T-helper 1 cell treated with Interleukin-12 subunit alpha and Interleukin-12 subunit beta and Interleukin-4 antibody, amounts not matched to agents 30 μg/mL and 1 μg/mL, for 36 hours (primary cell): ENCODE results near the gene ARFGAP2.
"Not testable (repeated sequence)": the region's sequence is repeated elsewhere in the genome, so short reads cannot be mapped to it uniquely, and the experiment has no call there.

Experiments
- H3K27ac Mint-ChIP-seq: one replicate; pipeline ENCODE4 v1.8.0; 2021; ENCODE audit warnings: mild to moderate bottlenecking, mixed read lengths
- H3K27me3 Mint-ChIP-seq: one replicate; pipeline ENCODE4 v1.8.0; 2021; ENCODE audit warnings: low read depth, mixed read lengths
- H3K36me3 Mint-ChIP-seq: one replicate; pipeline ENCODE4 v1.8.0; 2021; ENCODE audit warnings: low read depth, mixed read lengths
- H3K4me1 Mint-ChIP-seq: one replicate; pipeline ENCODE4 v1.8.0; 2021; ENCODE audit warnings: low read depth, mixed read lengths
- H3K4me3 Mint-ChIP-seq: one replicate; pipeline ENCODE4 v1.8.0; 2021; ENCODE audit warnings: mild to moderate bottlenecking, moderate library complexity, mixed read lengths
- H3K9me3 Mint-ChIP-seq: one replicate; pipeline ENCODE4 v1.8.0; 2021; ENCODE audit warnings: mixed read lengths

The ARFGAP2 gene

DNA sequence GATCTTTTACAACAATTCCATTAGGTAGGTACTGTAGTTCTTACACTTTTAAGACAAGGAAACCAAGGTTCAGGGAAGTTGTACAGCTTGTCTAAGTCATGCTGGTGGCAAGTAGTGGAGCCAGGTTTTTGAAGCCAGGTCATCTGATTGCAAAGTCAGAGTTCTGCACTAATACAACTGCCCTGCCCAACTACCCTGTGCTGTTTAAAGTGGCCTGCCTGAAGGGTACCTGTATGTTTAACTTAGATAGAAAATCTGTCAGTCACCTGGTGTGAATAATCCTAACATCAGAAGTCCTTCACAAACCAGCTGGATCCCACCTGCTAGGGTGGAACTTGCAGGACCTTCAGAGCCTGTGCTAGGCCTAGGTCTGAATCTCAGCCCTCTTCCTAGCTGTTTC, 44.2 kb downstream of the ARFGAP2 start:
- no peak overlapping the region for H3K27ac Mint-ChIP-seq

DNA sequence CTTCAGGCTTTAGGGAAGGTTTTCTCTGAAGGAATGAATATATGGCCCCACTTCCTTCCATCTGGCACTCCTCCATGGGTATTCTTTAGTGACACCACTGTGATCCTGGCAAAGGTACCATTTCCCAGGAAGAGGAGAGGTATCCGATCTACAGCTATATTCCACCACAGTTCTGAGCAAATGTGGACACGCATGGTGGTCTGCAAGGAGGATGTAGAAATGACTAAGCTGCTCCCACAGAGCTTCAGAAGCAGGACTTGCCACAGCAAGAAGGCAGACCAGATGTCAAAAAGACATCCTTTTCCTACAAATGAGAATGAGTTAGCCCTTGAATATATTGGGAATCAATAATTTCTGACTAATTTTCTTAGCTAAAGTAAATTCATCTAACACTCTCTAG, 45.5 kb downstream of the ARFGAP2 start:
- no peaks in the 10 kb centered on the region for H3K9me3 Mint-ChIP-seq
- H3K4me3 Mint-ChIP-seq, result no peak overlapping the region
- no peaks in the 10 kb centered on the region for H3K4me1 Mint-ChIP-seq
- peaks cover 6% of the 10 kb centered on the region for H3K27me3 Mint-ChIP-seq
- H3K27ac Mint-ChIP-seq, result no peak overlapping the region
- no peaks in the 10 kb centered on the region for H3K36me3 Mint-ChIP-seq

More for the DNA sequence above, 44.2 kb downstream of the ARFGAP2 start:
- H3K36me3 Mint-ChIP-seq, result no peaks in the 10 kb centered on the region
- no peaks in the 10 kb centered on the region for H3K9me3 Mint-ChIP-seq
- H3K27me3 Mint-ChIP-seq, result peaks cover 6% of the 10 kb centered on the region
- H3K4me1 Mint-ChIP-seq, result no peaks in the 10 kb centered on the region
- no peak overlapping the region for H3K4me3 Mint-ChIP-seq

DNA sequence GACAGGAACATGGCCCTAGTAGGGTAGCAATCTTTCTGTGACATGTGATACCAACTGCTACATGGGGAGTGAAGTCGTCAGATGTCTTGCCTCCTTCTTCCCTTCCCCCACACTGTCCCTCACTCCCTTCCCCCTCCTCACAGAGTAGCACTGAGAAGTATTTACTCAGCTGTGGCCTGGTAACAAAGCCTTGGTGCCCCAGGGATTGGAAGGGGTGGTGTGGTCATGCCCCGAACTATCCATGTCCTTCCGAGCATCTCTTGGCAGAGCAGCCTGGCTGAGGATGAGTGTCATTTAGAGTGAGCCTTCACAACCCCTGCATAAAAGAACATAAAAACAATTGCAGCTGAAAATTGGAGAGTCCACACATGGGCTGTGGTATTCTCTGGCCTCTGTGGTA, 46.1 kb downstream of the ARFGAP2 start:
- H3K27ac Mint-ChIP-seq, result no peak overlapping the region
- no peaks in the 10 kb centered on the region for H3K4me1 Mint-ChIP-seq
- no peaks in the 10 kb centered on the region for H3K9me3 Mint-ChIP-seq
- H3K27me3 Mint-ChIP-seq, result peaks cover 4% of the 10 kb centered on the region
- H3K4me3 Mint-ChIP-seq, result no peak overlapping the region
- no peaks in the 10 kb centered on the region for H3K36me3 Mint-ChIP-seq

DNA sequence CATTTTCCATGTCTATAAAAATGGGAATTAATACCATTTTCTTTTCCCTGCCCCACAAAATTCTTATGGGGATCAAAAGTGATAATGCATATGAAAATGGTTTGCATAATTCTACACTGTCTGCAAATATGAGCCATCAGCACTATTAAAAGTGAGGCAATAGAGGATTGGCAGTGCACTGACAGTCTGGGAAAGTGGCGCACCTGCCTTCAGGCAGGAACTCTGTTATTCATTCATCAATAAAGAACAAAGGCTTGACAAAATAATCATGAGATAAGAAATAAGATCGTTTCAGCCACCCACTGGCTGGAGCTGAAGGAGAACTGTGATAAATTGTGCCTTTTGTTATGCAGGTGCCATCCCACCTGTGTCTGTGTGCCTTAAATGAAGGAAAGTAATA, 49.5 kb downstream of the ARFGAP2 start:
- no peak overlapping the region for H3K4me3 Mint-ChIP-seq
- no peaks in the 10 kb centered on the region for H3K36me3 Mint-ChIP-seq
- H3K27me3 Mint-ChIP-seq, result no peaks in the 10 kb centered on the region
- H3K9me3 Mint-ChIP-seq, result no peaks in the 10 kb centered on the region
- H3K27ac Mint-ChIP-seq, result no peak overlapping the region
- no peaks in the 10 kb centered on the region for H3K4me1 Mint-ChIP-seq

DNA sequence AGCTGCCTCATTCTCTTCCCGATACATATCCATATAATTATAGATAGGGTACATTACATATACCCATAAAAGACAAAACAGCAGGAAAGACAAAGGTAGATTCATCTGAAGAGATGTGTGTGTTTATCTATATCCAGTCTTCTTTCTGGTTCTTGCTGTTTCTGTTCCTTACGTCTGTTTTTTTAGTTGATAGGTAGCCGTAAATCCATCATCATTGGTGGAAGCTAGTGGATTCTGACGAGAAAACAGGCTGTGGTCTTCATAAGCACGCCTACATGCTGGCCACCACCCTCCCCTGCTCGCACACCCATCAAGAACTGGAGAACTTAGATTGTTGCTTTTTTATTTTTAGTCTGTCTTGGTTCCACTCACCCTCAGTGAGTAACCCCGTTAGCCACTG, 51.6 kb downstream of the ARFGAP2 start:
- H3K27me3 Mint-ChIP-seq, result no peaks in the 10 kb centered on the region
- no peaks in the 10 kb centered on the region for H3K9me3 Mint-ChIP-seq

DNA sequence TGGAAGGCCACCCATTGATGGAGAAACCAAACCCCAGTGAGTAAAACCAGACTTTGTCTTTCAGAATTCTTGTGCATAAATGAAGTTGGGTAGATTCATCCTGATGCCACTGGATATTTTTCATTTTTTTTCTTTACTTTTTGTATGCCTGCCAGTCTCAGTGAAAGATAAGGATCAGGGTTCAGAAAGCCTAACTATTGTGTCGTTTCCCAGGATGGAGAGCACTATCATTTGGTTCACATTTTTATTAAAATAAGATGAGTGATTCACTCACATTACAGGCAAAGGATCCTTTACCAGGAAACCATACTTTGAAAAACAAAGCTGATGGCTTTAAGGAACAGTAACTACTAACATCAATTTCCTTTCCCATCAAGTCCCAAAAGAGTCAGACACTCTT, 52.0 kb downstream of the ARFGAP2 start:
- Mint-ChIP-seq H3K36me3 (no peaks in the 10 kb centered on the region), H3K27ac (no peak overlapping the region), H3K4me1 (no peaks in the 10 kb centered on the region)

More for the DNA sequence above, 51.6 kb downstream of the ARFGAP2 start:
- no peaks in the 10 kb centered on the region for H3K36me3 Mint-ChIP-seq
- no peaks in the 10 kb centered on the region for H3K4me1 Mint-ChIP-seq
- H3K27ac Mint-ChIP-seq, result no peak overlapping the region
- no peak overlapping the region for H3K4me3 Mint-ChIP-seq

DNA sequence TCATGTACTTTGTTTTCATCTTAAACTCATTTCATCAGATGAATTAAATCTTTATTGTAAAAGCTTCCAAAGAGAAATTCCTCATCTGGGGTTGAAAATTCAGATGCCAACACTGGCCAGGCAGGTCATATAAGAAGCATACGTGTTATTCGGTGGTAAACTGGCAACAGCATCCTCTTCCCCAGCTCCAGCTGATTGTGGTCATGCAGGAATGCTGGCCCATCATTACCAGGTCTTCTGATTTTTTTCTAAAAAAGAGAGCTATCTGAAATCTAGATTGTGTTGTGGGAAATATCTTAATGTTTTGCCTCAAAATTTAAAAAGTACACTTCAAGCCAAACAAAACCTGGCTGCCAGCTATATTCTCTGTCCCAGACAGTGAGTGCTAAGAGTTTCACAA, 53.6 kb downstream of the ARFGAP2 start:
- H3K36me3 Mint-ChIP-seq, result no peaks in the 10 kb centered on the region
- no peaks in the 10 kb centered on the region for H3K4me1 Mint-ChIP-seq
- H3K27ac Mint-ChIP-seq, result no peak overlapping the region
- no peaks in the 10 kb centered on the region for H3K27me3 Mint-ChIP-seq
- no peaks in the 10 kb centered on the region for H3K9me3 Mint-ChIP-seq
- no peak overlapping the region for H3K4me3 Mint-ChIP-seq

More for the DNA sequence above, 52.0 kb downstream of the ARFGAP2 start:
- H3K27me3 Mint-ChIP-seq, result no peaks in the 10 kb centered on the region
- no peak overlapping the region for H3K4me3 Mint-ChIP-seq
- no peaks in the 10 kb centered on the region for H3K9me3 Mint-ChIP-seq

DNA sequence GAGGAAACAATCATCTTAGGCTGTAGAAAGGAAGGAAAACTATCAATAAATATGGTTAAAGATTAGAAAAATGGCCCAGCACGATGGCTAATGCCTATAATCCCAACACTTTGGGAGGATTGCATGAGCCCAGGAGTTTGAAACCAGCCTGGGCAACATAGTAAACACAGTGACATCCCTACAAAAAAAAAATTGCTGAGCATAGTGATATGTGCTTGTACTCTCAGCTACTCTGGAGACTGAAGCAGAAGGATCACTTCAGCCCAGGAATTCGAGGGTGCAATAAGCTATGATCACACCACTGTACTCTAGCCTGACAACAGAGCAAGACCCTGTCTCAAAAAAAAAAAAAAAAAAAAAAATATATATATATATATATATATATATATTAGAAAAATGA, 54.9 kb downstream of the ARFGAP2 start:
- H3K4me1 Mint-ChIP-seq, result no peaks in the 10 kb centered on the region
- H3K9me3 Mint-ChIP-seq, result no peaks in the 10 kb centered on the region
- H3K27ac Mint-ChIP-seq, result no peak overlapping the region
- H3K27me3 Mint-ChIP-seq, result no peaks in the 10 kb centered on the region
- no peaks in the 10 kb centered on the region for H3K36me3 Mint-ChIP-seq
- no peak overlapping the region for H3K4me3 Mint-ChIP-seq

DNA sequence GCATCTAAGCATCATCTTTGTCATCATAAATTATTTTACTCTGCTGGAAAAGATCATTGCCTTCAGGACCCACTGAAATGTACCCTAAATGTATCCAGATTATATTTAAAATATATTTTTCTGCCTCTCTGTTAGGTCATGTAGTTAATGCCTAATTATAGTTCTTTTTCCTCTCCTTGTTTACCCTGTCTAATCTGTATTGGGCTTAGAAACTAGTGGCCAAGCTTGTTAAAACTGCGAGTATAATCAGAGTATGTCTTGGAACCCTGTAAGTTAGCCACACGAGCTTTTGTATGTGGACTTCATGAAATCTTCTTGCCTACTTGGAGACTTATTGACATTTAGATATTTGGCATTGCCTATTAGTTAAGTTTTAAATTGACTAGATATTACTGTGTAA, 55.6 kb downstream of the ARFGAP2 start:
- no peaks in the 10 kb centered on the region for H3K4me1 Mint-ChIP-seq
- no peak overlapping the region for H3K4me3 Mint-ChIP-seq
- H3K9me3 Mint-ChIP-seq, result no peaks in the 10 kb centered on the region
- H3K27me3 Mint-ChIP-seq, result peaks cover 2% of the 10 kb centered on the region
- H3K36me3 Mint-ChIP-seq, result no peaks in the 10 kb centered on the region
- H3K27ac Mint-ChIP-seq, result no peak overlapping the region

DNA sequence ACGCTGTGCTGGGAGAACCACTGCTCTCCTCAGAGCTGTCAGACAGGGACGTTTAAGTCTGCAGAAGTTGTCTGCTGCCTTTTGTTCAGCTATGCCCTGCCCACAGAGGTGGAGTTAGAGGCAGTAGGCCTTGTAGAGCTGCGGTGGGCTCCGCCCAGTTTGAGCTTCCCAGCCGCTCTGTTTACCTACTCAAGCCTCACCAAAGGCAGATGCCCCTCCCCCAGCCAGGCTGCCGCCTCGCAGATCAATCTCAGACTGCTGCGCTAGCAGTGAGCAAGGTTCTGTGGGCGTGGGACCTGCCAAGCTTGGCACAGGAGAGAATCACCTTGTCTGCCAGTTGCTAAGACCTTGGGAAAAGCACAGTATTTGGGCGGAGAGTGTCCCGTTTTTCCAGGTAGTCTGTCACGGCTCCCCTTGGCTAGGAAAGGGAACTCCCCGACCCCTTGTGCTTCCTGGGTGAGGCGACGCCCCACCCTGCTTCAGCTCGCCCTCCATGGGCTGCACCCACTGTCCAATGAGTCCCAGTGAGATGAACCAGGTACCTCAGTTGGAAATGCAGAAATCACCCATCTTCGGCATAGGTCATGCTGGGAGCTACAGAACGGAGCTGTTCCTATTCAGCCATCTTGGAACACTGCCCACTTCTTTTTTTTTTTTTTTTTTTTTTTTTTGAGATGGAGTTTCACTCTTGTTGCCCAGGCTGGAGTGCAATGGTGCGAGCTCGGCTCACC, 57.6 kb downstream of the ARFGAP2 start:
- not testable (repeated sequence) for H3K4me1 Mint-ChIP-seq, H3K4me3 Mint-ChIP-seq, H3K27ac Mint-ChIP-seq, H3K27me3 Mint-ChIP-seq, H3K36me3 Mint-ChIP-seq, H3K9me3 Mint-ChIP-seq
